Stimulated activated naive CD8-positive, alpha-beta T cell treated with anti-CD3 and anti-CD28 coated beads, Interleukin-15, Interleukin-2, amounts not matched to agents 100 ng/mL and 50 ng/mL, for 24 hours (primary cell): Measurements from ENCODE around the gene SPTBN1.

Experiments
- H3K27ac Mint-ChIP-seq: one replicate; pipeline ENCODE4 v1.8.0; 2021; ENCODE audit warnings: mild to moderate bottlenecking, mixed read lengths
- H3K27me3 Mint-ChIP-seq: one replicate; pipeline ENCODE4 v1.8.0; 2021; ENCODE audit warnings: mixed read lengths
- H3K36me3 Mint-ChIP-seq: one replicate; pipeline ENCODE4 v1.8.0; 2021; ENCODE audit warnings: low read depth, mixed read lengths
- H3K4me1 Mint-ChIP-seq: one replicate; pipeline ENCODE4 v1.8.0; 2021; ENCODE audit warnings: low read depth, mixed read lengths
- H3K4me3 Mint-ChIP-seq: one replicate; pipeline ENCODE4 v1.8.0; 2021; ENCODE audit warnings: mild to moderate bottlenecking, mixed read lengths
- H3K9me3 Mint-ChIP-seq: one replicate; pipeline ENCODE4 v1.8.0; 2021; ENCODE audit warnings: mixed read lengths

SPTBN1 gene

DNA sequence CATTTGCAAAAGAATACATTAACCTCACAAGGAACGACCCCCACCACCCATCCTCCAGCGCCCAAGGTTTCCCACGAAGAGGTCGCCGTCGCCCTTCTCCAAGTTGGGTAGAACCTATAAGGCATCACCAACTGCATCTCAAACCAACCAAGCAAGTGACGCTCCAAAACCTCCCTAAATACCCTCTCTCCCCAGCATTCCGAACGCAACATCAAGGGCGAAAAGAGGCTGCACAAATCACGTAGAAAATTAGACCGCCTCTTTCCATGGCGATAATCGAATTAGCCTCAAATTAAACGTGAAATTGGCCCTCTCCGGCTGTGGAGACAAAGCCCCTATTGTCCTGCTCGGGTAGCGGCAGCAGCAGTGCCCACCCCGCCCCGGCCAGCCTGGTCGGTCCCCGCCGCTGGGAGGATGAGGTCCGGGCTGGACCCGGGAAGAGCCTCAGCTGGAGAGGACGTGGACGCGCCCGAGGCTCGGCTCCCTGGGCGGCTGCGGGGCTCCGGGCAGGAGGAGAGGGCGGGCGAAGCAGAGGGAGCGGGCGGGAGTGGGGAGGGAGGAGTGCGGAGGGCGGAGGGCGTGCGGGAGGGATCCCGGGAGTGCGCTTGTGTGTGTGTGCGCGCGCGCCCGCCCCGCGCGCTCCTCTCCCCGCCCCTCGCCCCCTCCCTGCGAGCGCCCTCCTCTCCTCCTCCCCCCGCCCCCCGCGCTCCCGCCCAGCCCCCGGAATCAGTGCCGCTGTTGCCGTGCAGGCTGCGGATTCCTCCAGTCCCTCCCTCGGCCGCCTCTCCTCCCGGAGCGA, at the start of gene SPTBN1:
SPTBN1 (plus strand) TSS at position 765 of the 799 bp plus-strand sequence. CDS start 70,092 bp downstream, outside the sequence.
- H3K36me3 Mint-ChIP-seq, result no peaks in the 10 kb centered on the region
- H3K27ac Mint-ChIP-seq, result no peak within 1 kb of the TSS
- H3K4me1 Mint-ChIP-seq, result peaks cover 23% of the 10 kb centered on the region
- peak within 1 kb of the TSS; percentile 88 for H3K4me3 Mint-ChIP-seq
- H3K9me3 Mint-ChIP-seq, result no peaks in the 10 kb centered on the region
- peaks cover 57% of the 10 kb centered on the region for H3K27me3 Mint-ChIP-seq

DNA sequence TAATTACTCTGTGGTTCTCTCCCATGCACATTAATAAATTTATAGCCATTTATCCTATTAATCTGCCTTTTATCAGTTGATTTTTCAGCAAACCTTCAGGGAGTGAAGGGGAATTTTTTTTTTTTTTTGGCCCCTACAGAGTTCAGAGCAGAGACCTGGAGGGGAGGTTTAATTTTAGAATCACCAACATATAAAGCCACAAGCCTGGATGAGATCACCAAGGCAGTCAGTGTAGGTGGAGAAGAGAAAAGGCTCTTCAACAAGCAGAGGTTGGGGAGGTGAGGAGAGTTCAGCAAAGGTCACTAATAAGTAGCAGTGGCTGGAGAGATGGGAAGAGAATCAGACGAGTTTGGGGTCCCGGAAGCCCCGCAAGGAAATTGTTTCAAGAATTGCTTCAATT, 48.4 kb upstream of the SPTBN1 start:
- no peaks in the 10 kb centered on the region for H3K9me3 Mint-ChIP-seq
- H3K4me3 Mint-ChIP-seq, result no peak overlapping the region
- no peak overlapping the region for H3K27ac Mint-ChIP-seq
- no peaks in the 10 kb centered on the region for H3K36me3 Mint-ChIP-seq
- peaks cover 6% of the 10 kb centered on the region for H3K4me1 Mint-ChIP-seq
- H3K27me3 Mint-ChIP-seq, result peaks cover 35% of the 10 kb centered on the region

GRCh38 chr2:54408288-54408687, 47.8 kb upstream of the SPTBN1 start:
- no peak overlapping the region for H3K27ac Mint-ChIP-seq
- H3K36me3 Mint-ChIP-seq, result no peaks in the 10 kb centered on the region
- H3K27me3 Mint-ChIP-seq, result peaks cover 35% of the 10 kb centered on the region
- no peaks in the 10 kb centered on the region for H3K9me3 Mint-ChIP-seq
- H3K4me3 Mint-ChIP-seq, result no peak overlapping the region
- H3K4me1 Mint-ChIP-seq, result peaks cover 6% of the 10 kb centered on the region

DNA sequence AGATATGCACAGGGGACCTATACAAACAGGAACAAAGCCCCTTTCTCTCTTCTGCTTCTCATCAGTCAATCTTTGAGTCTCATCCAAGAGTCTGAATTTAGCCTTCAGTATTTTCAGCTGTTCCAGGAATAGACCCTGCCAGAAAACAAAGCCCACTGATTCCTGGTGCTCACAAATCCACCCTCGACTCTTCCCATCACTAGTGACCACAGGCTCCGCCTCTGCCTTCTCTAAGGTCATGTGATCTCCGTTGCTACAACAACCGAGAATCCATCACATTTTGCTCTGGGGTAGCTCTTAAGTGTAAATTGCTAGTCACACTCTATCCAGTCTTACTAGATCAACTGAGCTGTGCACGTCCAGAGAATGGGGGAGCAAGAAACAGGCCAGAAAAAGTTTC, 46.4 kb upstream of the SPTBN1 start:
- Mint-ChIP-seq H3K36me3 (no peaks in the 10 kb centered on the region), H3K9me3 (no peaks in the 10 kb centered on the region), H3K27ac (no peak overlapping the region), H3K27me3 (peaks cover 35% of the 10 kb centered on the region), H3K4me1 (no peaks in the 10 kb centered on the region), H3K4me3 (no peak overlapping the region)

DNA sequence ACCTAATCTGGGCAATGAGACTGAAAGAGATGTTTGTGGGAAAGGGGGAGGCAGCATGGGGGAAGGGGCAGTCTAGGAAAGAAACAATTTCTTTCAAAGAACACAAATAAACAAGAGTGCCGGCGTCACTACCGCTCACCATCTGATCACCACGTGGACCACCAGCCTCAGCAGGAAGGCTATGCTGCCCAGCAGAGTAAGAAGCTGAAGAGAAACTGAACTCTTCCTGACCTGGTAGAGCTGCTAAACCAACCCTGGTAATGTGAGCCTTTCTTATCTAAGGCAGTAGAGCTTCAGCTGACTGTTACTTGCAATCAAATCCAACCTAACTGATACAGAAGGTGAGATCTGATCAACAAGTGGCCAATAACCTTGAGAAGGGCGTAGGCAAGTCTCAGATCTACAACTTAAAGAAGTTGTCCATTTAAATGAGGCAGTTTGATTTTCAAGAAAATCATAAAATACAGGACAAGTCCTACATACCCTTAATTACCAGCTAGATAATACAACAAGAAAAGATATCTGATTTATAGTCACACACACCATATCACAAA, 44.2 kb upstream of the SPTBN1 start:
- Mint-ChIP-seq H3K4me3 (no peak overlapping the region), H3K36me3 (no peaks in the 10 kb centered on the region), H3K27ac (no peak overlapping the region), H3K4me1 (peaks cover 3% of the 10 kb centered on the region), H3K9me3 (no peaks in the 10 kb centered on the region), H3K27me3 (peaks cover 49% of the 10 kb centered on the region)

DNA sequence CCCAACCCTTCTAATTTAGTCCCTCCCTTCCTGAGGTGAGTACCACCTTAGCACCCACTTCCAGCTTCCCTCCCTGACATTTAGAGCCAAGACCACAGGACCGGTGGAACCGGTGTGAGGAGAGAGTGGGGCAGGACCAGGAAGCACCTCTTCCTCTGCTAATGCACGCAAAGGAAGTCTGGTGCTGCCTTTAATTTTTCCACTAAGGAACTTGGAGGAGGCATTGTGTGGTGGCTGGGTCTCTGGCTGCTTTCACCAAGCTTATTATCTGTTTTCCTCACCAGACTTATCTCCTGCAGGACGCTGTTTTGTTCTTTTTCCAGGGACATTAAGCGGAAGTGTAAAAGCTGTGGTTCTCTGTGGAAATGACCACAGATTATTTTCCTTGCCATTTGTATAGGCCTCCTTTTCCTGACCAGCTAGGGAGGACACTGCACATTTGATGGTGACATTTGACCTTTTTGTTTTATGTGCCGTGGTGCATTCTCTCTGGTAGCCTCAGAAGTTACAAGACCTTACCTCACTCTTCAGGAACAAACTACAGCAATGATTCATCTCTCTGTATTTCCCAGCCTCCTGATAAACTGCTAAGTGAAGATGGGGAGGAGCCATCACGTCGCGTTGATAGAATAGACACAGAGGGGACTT, 39.8 kb upstream of the SPTBN1 start:
- Mint-ChIP-seq H3K4me1 (peaks cover 7% of the 10 kb centered on the region), H3K9me3 (no peaks in the 10 kb centered on the region), H3K4me3 (no peak overlapping the region), H3K27me3 (peaks cover 24% of the 10 kb centered on the region), H3K36me3 (no peaks in the 10 kb centered on the region), H3K27ac (no peak overlapping the region)

- Mint-ChIP-seq H3K4me1 (peaks cover 13% of the 10 kb centered on the region), H3K9me3 (no peaks in the 10 kb centered on the region), H3K4me3 (no peak overlapping the region), H3K36me3 (no peaks in the 10 kb centered on the region), H3K27me3 (peaks cover 17% of the 10 kb centered on the region), H3K27ac (no peak overlapping the region)
These were observed 39.2 kb upstream of the SPTBN1 start for GRCh38 chr2:54416938-54417337.

DNA sequence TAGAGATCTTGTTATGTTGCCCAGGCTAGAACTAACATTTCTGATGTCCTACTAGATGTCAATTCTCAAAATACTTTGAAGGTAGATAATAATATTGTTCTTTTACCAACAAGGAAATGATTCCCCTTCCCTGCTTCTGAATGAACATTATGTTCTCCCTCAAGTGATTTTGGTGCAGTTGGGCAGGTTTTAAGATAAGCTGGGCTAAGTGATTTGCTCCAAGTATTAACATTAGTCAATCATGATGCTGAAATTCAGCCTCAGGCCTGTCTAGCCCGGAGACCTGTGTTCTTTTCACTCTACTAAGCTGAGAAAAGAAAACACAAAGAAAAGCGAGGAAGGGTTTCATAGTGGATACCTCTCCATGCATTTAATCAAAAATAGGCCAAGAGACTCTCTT, 38.5 kb upstream of the SPTBN1 start:
- Mint-ChIP-seq H3K27me3 (peaks cover 16% of the 10 kb centered on the region), H3K4me1 (peaks cover 19% of the 10 kb centered on the region), H3K27ac (no peak overlapping the region), H3K4me3 (no peak overlapping the region), H3K9me3 (peaks cover 2% of the 10 kb centered on the region), H3K36me3 (peaks cover 3% of the 10 kb centered on the region)

GRCh38 chr2:54419388-54419787, 36.7 kb upstream of the SPTBN1 start:
- H3K9me3 Mint-ChIP-seq, result peaks cover 7% of the 10 kb centered on the region
- H3K27ac Mint-ChIP-seq, result no peak overlapping the region
- peaks cover 16% of the 10 kb centered on the region for H3K27me3 Mint-ChIP-seq
- H3K4me3 Mint-ChIP-seq, result no peak overlapping the region
- peaks cover 26% of the 10 kb centered on the region for H3K4me1 Mint-ChIP-seq
- H3K36me3 Mint-ChIP-seq, result peaks cover 7% of the 10 kb centered on the region

DNA sequence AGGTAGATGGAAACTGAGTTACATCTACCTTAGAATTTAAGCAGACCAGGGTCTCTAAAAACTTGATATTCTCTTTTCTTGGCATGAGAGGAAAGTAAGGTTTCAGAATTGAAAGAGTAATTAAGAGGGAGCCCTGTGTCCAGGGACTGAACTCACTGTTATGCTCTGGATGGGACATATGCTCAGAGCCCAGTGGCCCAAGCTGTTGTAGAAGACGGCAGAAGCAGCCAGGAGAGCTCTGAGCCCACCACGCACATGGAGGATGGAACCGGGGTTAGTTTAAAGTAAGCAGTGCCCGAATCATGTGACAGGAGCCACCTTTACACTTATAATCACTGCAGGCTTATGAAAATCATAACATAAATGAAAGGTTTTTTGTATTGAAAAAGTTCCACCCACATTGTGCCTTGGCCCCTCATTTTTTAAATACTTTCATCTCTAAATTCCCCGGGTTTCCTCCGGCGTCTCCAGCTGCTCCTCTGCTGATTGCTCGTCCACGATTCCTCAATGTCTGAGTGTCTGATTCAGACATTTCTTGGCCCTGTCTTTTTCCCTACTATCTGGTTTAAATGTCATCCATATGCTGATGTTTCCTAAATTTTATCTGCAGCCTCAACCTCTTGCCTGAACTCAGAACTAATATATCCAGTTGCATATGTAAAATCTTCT, 36.1 kb upstream of the SPTBN1 start:
- peaks cover 14% of the 10 kb centered on the region for H3K27me3 Mint-ChIP-seq
- H3K36me3 Mint-ChIP-seq, result peaks cover 7% of the 10 kb centered on the region
- H3K4me1 Mint-ChIP-seq, result peaks cover 26% of the 10 kb centered on the region
- H3K9me3 Mint-ChIP-seq, result peaks cover 7% of the 10 kb centered on the region
- H3K27ac Mint-ChIP-seq, result no peak overlapping the region
- no peak overlapping the region for H3K4me3 Mint-ChIP-seq

GRCh38 chr2:54420524-54421172, 35.5 kb upstream of the SPTBN1 start:
- peaks cover 7% of the 10 kb centered on the region for H3K36me3 Mint-ChIP-seq
- H3K27me3 Mint-ChIP-seq, result peaks cover 11% of the 10 kb centered on the region
- peaks cover 7% of the 10 kb centered on the region for H3K9me3 Mint-ChIP-seq
- peaks cover 26% of the 10 kb centered on the region for H3K4me1 Mint-ChIP-seq
- H3K4me3 Mint-ChIP-seq, result no peak overlapping the region
- H3K27ac Mint-ChIP-seq, result no peak overlapping the region

DNA sequence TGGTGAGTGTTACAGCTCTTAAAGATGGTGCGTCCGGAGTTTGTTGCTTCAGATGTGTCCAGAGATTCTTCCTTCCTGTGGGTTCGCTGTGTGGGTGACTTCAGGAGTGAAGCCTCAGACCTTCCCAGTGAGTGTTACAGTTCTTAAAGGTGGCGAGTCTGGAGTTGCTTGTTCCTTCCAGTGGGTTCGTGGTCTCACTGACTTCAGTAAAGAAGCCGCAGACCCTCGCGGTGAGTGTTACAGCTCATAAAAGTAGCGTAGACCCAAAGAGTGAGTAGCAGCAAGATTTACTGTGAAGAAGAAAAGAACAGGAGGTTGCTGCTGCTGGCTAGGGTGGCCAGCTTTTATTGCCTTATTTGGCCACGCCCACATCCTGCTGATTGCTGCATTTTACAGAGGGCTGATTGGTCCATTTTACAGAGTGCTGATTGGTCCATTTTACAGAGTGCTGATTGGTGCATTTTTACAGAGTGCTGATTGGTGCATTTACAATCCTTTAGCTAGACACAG, 34.0 kb upstream of the SPTBN1 start:
- H3K4me3 Mint-ChIP-seq, result peak overlapping the region; percentile 71
- peaks cover 7% of the 10 kb centered on the region for H3K36me3 Mint-ChIP-seq
- peaks cover 7% of the 10 kb centered on the region for H3K9me3 Mint-ChIP-seq
- no peaks in the 10 kb centered on the region for H3K27me3 Mint-ChIP-seq
- peak overlapping the region; percentile 84 for H3K27ac Mint-ChIP-seq
- H3K4me1 Mint-ChIP-seq, result peaks cover 23% of the 10 kb centered on the region

GRCh38 chr2:54423213-54423612, 32.9 kb upstream of the SPTBN1 start:
- H3K36me3 Mint-ChIP-seq, result peaks cover 7% of the 10 kb centered on the region

DNA sequence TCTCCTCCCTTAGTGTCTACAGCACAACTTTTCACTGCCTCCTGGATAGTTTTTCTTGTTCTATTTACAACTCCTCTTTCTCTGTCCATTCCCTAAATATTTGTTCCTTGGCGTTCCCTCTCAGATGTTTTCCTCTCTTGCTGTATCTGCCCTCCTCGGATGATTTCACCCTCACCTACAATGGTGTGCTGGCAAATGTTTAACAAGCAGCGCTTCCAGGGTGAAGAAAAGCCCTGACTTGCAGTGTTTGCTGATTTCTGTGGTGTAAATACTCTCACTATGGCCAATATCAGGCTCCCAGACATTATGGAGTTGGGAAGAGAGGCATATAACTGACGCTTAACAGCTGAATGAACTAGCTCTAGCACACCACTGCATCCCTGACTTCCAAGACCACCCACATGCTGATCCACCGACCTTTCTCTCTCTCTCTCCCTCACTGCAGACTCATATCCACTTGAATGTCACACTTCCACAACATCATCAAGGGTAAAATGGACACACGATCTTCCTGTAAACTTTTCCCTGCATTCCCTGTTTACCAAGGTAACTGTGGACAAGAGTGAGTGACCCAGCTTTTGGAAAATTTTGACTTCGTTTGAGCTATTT, 31.5 kb upstream of the SPTBN1 start:
- no peak overlapping the region for H3K27ac Mint-ChIP-seq
- H3K9me3 Mint-ChIP-seq, result peaks cover 7% of the 10 kb centered on the region
- no peaks in the 10 kb centered on the region for H3K27me3 Mint-ChIP-seq
- H3K36me3 Mint-ChIP-seq, result peaks cover 7% of the 10 kb centered on the region
- no peak overlapping the region for H3K4me3 Mint-ChIP-seq
- peaks cover 23% of the 10 kb centered on the region for H3K4me1 Mint-ChIP-seq

More at GRCh38 chr2:54423213-54423612, 32.9 kb upstream of the SPTBN1 start:
- H3K27me3 Mint-ChIP-seq, result no peaks in the 10 kb centered on the region
- no peak overlapping the region for H3K4me3 Mint-ChIP-seq
- peaks cover 23% of the 10 kb centered on the region for H3K4me1 Mint-ChIP-seq
- peaks cover 7% of the 10 kb centered on the region for H3K9me3 Mint-ChIP-seq
- H3K27ac Mint-ChIP-seq, result no peak overlapping the region
